Esophagus (tissue), 2 donors: ENCODE measurements around the gene PCDHGC3. TPM values are rescaled to one million over a fixed set of nuclear protein-coding genes. Genes with fewer than 3 reads are reported as not detected.
"Not testable (repeated sequence)": the region's sequence is repeated elsewhere in the genome, so short reads cannot be mapped to it uniquely, and the experiment has no call there.

Experiments used
- H3K27ac ChIP-seq, 2 donors: one replicate each; pipeline ENCODE4 v1.5.1; 2013; ENCODE audit warnings: low read depth in 2 of 2, mild to moderate bottlenecking in 2 of 2, inconsistent platforms in 1 of 2, low read length in 1 of 2, moderate library complexity in 1 of 2
- H3K27me3 ChIP-seq, 2 donors: one replicate each; pipeline ENCODE4 v1.6.1; 2013; ENCODE audit warnings: low read length in 2 of 2, control low read depth in 1 of 2, mild to moderate bottlenecking in 1 of 2; ENCODE audit not compliant: insufficient read depth in 2 of 2, control insufficient read depth in 1 of 2
- H3K36me3 ChIP-seq, 2 donors: one replicate each; pipeline ENCODE4 v1.6.1; 2013; ENCODE audit warnings: low read length in 1 of 2; ENCODE audit not compliant: control insufficient read depth in 2 of 2, insufficient read depth in 2 of 2
- H3K4me1 ChIP-seq, 2 donors: one replicate each; pipeline ENCODE4 v1.6.1; 2013; ENCODE audit warnings: low read length in 1 of 2; ENCODE audit not compliant: control insufficient read depth in 2 of 2, insufficient read depth in 2 of 2
- H3K4me3 ChIP-seq, 2 donors: one replicate each; pipeline ENCODE4 v1.5.1; 2013; ENCODE audit warnings: low read length in 2 of 2, mild to moderate bottlenecking in 2 of 2, low read depth in 1 of 2, moderate library complexity in 1 of 2
- H3K9me3 ChIP-seq, 2 donors: one replicate each; pipeline ENCODE4 v1.6.1; 2013; ENCODE audit warnings: mild to moderate bottlenecking in 2 of 2, low read depth in 1 of 2, low read length in 1 of 2, moderate library complexity in 1 of 2; ENCODE audit not compliant: control insufficient read depth in 2 of 2, insufficient read depth in 1 of 2
- WGBS, 2 donors: extraction: QIAGEN DNeasy Blood & Tissue Kit; methylation state at CpG; one replicate each; pipeline ENCODE4 v1.1.7; 2013; 5-methylcytosine and 5-hydroxymethylcytosine counted together
- polyA plus RNA-seq, 2 donors: library from polyadenylated mRNA; stranded (reverse); fragments of 200-250 nt; gene quantifications; one replicate each; pipeline ENCODE4 v1.2.3, GENCODE V29; 2013
- donor health status: healthy with polysubstance abuse.
- donor health status: Bipolar disorder and iron deficiency.

PCDHGC3 gene
- polyA plus RNA-seq, result 10 to 100 TPM; 25.8 to 32.1 TPM

- no peaks in the 10 kb centered on the region for H3K36me3 ChIP-seq
- H3K4me1 ChIP-seq, result peaks cover 11 to 14% of the 10 kb centered on the region in 2 donors
- peak within 1 kb of the TSS; percentile 62 to 82 for H3K4me3 ChIP-seq
- peak within 1 kb of the TSS; percentile 85 to 92 for H3K27ac ChIP-seq
- 1% methylated on average over 28 of the region's 28 CpGs for WGBS, 2 donors
- peaks cover 0 to 3% of the 10 kb centered on the region in 2 donors for H3K9me3 ChIP-seq
- H3K27me3 ChIP-seq, result no peaks in the 10 kb centered on the region
Measured at GRCh38 chr5:141475625-141476131, at the start of gene PCDHGC3. TSS of gene PCDHGC3 (plus strand) at chr5:141475966. CDS start at chr5:141476117, 151 bp downstream.

GRCh38 chr5:141427783-141428426, 47.9 kb upstream of the PCDHGC3 start:
- H3K27me3 ChIP-seq, result peaks cover 0 to 2% of the 10 kb centered on the region in 2 donors
- no peak overlapping the region for H3K4me3 ChIP-seq
- WGBS, 2 donors, result 47 to 48% methylated on average over 52 to 53 of the region's 53 CpGs
- peaks cover 42 to 52% of the 10 kb centered on the region in 2 donors for H3K9me3 ChIP-seq
- H3K36me3 ChIP-seq, result no peaks in the 10 kb centered on the region
- no peaks in the 10 kb centered on the region for H3K4me1 ChIP-seq
- no peak overlapping the region for H3K27ac ChIP-seq

- WGBS, 2 donors, result 14 to 18% methylated on average over 33 of the region's 33 CpGs
- peak within 1 kb of the TSS in 1 of 2 donors; percentile 9 for H3K4me3 ChIP-seq
- no peak within 1 kb of the TSS for H3K27ac ChIP-seq
- H3K36me3 ChIP-seq, result no peaks in the 10 kb centered on the region
- H3K4me1 ChIP-seq, result no peaks in the 10 kb centered on the region
- H3K27me3 ChIP-seq, result peaks cover 0 to 2% of the 10 kb centered on the region in 2 donors
- H3K9me3 ChIP-seq, result peaks cover 38 to 47% of the 10 kb centered on the region in 2 donors
Measured at GRCh38 chr5:141430332-141431113, 45.2 kb upstream of the PCDHGC3 start, which contains the start of gene PCDHGA12. TSS of gene PCDHGA12 (plus strand) at chr5:141430507. CDS start at chr5:141430760, 253 bp downstream.

GRCh38 chr5:141431286-141431685, 44.5 kb upstream of the PCDHGC3 start:
- Histone ChIP-seq H3K4me3 (peak overlapping the region in 1 of 2 donors; percentile 9), H3K36me3 (no peaks in the 10 kb centered on the region), H3K27ac (no peak overlapping the region), H3K9me3 (peaks cover 33 to 41% of the 10 kb centered on the region in 2 donors), H3K27me3 (peaks cover 0 to 2% of the 10 kb centered on the region in 2 donors), H3K4me1 (no peaks in the 10 kb centered on the region)
- WGBS, 2 donors, result 20 to 24% methylated on average over 37 of the region's 37 CpGs

DNA sequence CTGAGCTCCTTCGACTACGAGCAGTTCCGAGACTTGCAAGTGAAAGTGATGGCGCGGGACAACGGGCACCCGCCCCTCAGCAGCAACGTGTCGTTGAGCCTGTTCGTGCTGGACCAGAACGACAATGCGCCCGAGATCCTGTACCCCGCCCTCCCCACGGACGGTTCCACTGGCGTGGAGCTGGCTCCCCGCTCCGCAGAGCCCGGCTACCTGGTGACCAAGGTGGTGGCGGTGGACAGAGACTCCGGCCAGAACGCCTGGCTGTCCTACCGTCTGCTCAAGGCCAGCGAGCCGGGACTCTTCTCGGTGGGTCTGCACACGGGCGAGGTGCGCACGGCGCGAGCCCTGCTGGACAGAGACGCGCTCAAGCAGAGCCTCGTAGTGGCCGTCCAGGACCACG, 43.5 kb upstream of the PCDHGC3 start:
- H3K27ac ChIP-seq, H3K36me3 ChIP-seq, H3K4me3 ChIP-seq, H3K4me1 ChIP-seq, H3K27me3 ChIP-seq: not testable (repeated sequence)
- WGBS, 2 donors, result 35 to 47% methylated on average over 33 to 38 of the region's 38 CpGs
- H3K9me3 ChIP-seq, result peaks cover 29 to 35% of the 10 kb centered on the region in 2 donors

DNA sequence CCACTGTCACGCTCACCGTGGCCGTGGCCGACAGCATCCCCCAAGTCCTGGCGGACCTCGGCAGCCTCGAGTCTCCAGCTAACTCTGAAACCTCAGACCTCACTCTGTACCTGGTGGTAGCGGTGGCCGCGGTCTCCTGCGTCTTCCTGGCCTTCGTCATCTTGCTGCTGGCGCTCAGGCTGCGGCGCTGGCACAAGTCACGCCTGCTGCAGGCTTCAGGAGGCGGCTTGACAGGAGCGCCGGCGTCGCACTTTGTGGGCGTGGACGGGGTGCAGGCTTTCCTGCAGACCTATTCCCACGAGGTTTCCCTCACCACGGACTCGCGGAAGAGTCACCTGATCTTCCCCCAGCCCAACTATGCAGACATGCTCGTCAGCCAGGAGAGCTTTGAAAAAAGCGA, 43.0 kb upstream of the PCDHGC3 start:
- H3K27ac ChIP-seq, H3K36me3 ChIP-seq, H3K27me3 ChIP-seq, H3K4me1 ChIP-seq, H3K4me3 ChIP-seq: not testable (repeated sequence)
- H3K9me3 ChIP-seq, result peaks cover 25 to 30% of the 10 kb centered on the region in 2 donors
- WGBS, 2 donors, result 29 to 30% methylated on average over 22 to 29 of the region's 29 CpGs

DNA sequence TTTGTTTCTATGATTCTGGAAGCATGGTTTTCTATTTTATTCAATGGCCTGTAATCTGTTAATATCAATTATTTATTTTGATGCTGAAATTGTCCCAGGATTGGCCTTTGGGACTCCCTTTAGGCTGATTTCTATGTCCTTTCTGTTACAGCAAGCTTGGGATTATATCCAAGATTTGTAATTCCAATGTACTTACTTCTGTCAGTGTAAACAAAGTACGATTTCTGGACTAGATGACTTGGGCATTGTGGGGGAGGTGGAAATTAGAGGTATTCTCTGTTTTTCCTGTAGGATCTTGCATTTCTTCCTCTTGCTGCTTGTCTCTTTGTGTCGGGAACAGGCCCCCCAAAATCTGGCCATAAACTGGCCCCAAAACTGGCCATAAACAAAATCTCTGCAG, 41.8 kb upstream of the PCDHGC3 start:
- Histone ChIP-seq H3K4me1 (no peaks in the 10 kb centered on the region), H3K36me3 (no peaks in the 10 kb centered on the region), H3K27me3 (peaks cover 0 to 2% of the 10 kb centered on the region in 2 donors), H3K27ac (no peak overlapping the region), H3K9me3 (peaks cover 19 to 24% of the 10 kb centered on the region in 2 donors), H3K4me3 (no peak overlapping the region)
- 73 to 76% methylated on average over 2 of the region's 2 CpGs for WGBS, 2 donors

GRCh38 chr5:141437221-141437620, 38.5 kb upstream of the PCDHGC3 start:
- no peak overlapping the region for H3K27ac ChIP-seq
- H3K36me3 ChIP-seq, result no peaks in the 10 kb centered on the region
- no peaks in the 10 kb centered on the region for H3K4me1 ChIP-seq
- WGBS, 2 donors, result 83 to 89% methylated on average over 2 of the region's 2 CpGs
- H3K4me3 ChIP-seq, result no peak overlapping the region
- no peaks in the 10 kb centered on the region for H3K27me3 ChIP-seq
- peaks cover 13 to 23% of the 10 kb centered on the region in 2 donors for H3K9me3 ChIP-seq

DNA sequence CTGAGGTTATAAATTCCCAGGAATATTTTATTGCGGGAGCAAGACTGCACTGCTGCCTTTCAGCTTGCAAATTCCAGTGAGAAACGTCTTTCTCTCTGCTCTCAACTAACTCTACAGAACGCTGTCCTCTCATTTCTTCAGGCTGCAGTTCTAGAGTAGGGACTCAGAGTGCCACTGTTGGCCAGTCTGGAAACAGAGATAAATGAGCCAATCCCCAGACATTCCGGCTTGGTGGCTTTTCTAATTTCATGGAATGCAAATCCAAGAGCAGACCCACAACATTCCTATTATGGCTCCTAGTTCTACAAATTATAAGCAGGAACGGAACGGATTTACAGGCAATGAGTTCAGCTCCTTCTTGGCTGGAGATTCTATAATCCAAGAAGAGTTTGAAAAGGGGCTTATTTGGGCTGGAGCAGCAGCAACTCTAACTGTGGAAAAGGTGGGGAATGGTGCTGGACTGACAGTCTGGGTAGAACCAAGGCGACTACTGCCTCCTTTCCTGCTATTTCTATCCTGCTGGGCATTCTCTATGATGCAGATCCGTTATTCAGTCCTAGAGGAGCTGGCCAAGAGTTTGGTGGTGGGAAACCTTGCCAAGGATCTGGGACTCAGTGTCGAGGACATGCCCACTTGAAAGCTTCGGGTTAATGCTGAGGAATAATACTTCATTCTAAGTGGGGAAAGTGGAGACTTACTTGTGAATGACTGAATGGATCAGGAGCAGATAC, 36.2 kb upstream of the PCDHGC3 start:
- H3K27me3 ChIP-seq, result no peaks in the 10 kb centered on the region
- H3K27ac ChIP-seq, result no peak overlapping the region
- no peak overlapping the region for H3K4me3 ChIP-seq
- no peaks in the 10 kb centered on the region for H3K36me3 ChIP-seq
- no peaks in the 10 kb centered on the region for H3K4me1 ChIP-seq
- WGBS, 2 donors, result 65 to 69% methylated on average over 10 of the region's 10 CpGs
- peaks cover 10 to 16% of the 10 kb centered on the region in 2 donors for H3K9me3 ChIP-seq
